Measurements from ENCODE around the gene ARL14.

Gene ARL14

DNA sequence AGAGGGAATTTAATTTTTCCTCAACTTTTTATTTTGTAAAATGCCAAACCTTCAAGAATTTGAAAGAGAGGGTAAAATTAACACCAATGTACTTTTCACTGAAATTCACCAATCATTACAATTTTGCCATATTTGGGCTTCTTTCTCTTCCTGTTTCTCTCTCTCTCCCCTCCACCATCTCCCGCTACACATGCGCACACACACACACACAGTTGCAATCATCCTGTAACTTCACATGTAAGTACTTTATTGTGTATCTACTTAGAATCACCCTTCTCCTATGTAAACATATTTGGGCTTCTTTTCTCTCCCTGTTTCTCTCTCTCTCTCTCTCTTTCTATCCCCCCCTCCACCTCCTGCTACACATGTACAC lies 7.4 kb downstream of the ARL14 start:
- ChIA-PET CTCF (no interaction called here), POLR2A (ENCODE audit: low non-redundant PET) (no interaction called here)
- no peak overlapping the region for H3K27ac ChIP-seq
- no peak for TF ChIP-seq CTCF (conservative IDR thresholded peaks at IDR 0.05; ENCODE audit: low read depth)
- no peak for DNase-seq (ENCODE audit: low spot score)

- peak; percentile 20; the same call in 1 of the 2 replicates for TF ChIP-seq CTCF (conservative IDR thresholded peaks at IDR 0.05; ENCODE audit: low read depth)
Measured at GRCh38 chr3:160685144-160685766, 8.3 kb downstream of the ARL14 start.

GRCh38 chr3:160686955-160687535 lies 10.1 kb downstream of the ARL14 start:
- DNase-seq (ENCODE audit: low spot score) = no peak
- peak; percentile 35 for TF ChIP-seq CTCF (conservative IDR thresholded peaks at IDR 0.05; ENCODE audit: low read depth)
- ChIA-PET POLR2A (ENCODE audit: low non-redundant PET) (no interaction called here), CTCF (interaction anchor here (0.5 to 1.8 kb wide), 8 partner anchors 8 to 534 kb away, joined by 3 to 5 read pairs (median 3); partner anchors contain the start of gene NMD3)
- no peak overlapping the region for H3K27ac ChIP-seq

More at GRCh38 chr3:160685144-160685766, 8.3 kb downstream of the ARL14 start:
- ChIA-PET POLR2A (ENCODE audit: low non-redundant PET) (no interaction called here), CTCF (interaction anchor here (0.5 to 0.7 kb wide), 4 partner anchors 61 to 486 kb away, joined by 3 to 4 read pairs (median 4); no protein-coding TSS in a partner anchor)
- no peak overlapping the region for H3K27ac ChIP-seq
- DNase-seq (ENCODE audit: low spot score) = no peak

- no peak overlapping the region for H3K27ac ChIP-seq
- ChIA-PET CTCF (interaction anchor here (0.6 kb wide), 1 partner anchor 647 kb away, joined by 5 read pairs; no protein-coding TSS in a partner anchor), POLR2A (ENCODE audit: low non-redundant PET) (no interaction called here)
- no peak for DNase-seq (ENCODE audit: low spot score)
- no peak for TF ChIP-seq CTCF (conservative IDR thresholded peaks at IDR 0.05; ENCODE audit: low read depth)
Measured at GRCh38 chr3:160691151-160691550, 14.2 kb downstream of the ARL14 start.

GRCh38 chr3:160691962-160692361 lies 15.0 kb downstream of the ARL14 start:
- CTCF ChIA-PET = no interaction called here
- TF ChIP-seq CTCF (conservative IDR thresholded peaks at IDR 0.05; ENCODE audit: low read depth) = no peak
- DNase-seq (ENCODE audit: low spot score) = no peak
- POLR2A ChIA-PET (ENCODE audit: low non-redundant PET) = no interaction called here
- H3K27ac ChIP-seq = no peak overlapping the region

DNA sequence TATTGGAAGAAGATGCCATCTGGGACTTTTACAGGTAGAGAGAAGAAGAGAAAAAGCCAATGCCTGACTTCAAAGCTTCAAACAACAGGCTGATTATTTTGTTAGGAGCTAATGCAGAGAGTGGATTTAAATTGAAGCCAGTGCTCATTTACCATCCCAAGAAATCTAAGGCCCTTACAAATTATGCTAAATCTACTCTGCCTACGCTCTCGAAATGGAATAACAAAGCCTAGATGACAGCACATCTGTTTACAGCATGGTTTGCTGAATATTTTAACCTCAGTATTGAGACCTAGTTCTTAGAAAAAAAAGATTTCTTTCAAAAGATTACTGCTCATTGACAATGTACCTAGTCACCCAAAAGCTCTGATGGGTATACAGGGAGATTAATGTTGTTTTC lies 16.2 kb downstream of the ARL14 start:
- DNase-seq (ENCODE audit: low spot score) = no peak
- POLR2A ChIA-PET (ENCODE audit: low non-redundant PET) = no interaction called here
- no peak for TF ChIP-seq CTCF (conservative IDR thresholded peaks at IDR 0.05; ENCODE audit: low read depth)
- no peak overlapping the region for H3K27ac ChIP-seq
- CTCF ChIA-PET = interaction anchor here (0.6 kb wide), 1 partner anchor 10 kb away, joined by 4 read pairs; no protein-coding TSS in a partner anchor

Data from RWPE1 (cell line).